ENCODE measurements around the gene RETREG1.
"Not testable (repeated sequence)": the region's sequence is repeated elsewhere in the genome, so short reads cannot be mapped to it uniquely, and the experiment has no call there.

The RETREG1 gene

GRCh38 chr5:16437977-16438376 is 178.8 kb downstream of the RETREG1 start:
- DNase-seq: no peak

GRCh38 chr5:16436065-16436682 is 180.6 kb downstream of the RETREG1 start:
- ATAC-seq (replicated peaks); H3K9me3 Mint-ChIP-seq; DNase-seq; H3K4me3 Mint-ChIP-seq; H3K4me1 Mint-ChIP-seq (ENCODE audit: low read depth in 2 of 2); H3K27ac Mint-ChIP-seq; H3K36me3 Mint-ChIP-seq (ENCODE audit: insufficient read depth): not testable (repeated sequence)
- peaks cover 6 to 15% of the 10 kb centered on the region in 2 donors for H3K27me3 Mint-ChIP-seq

More at GRCh38 chr5:16437977-16438376, 178.8 kb downstream of the RETREG1 start:
- Mint-ChIP-seq H3K9me3 (no peaks in the 10 kb centered on the region), H3K27ac (no peak overlapping the region), H3K4me1 (ENCODE audit: low read depth in 2 of 2) (peaks cover 0 to under 1% of the 10 kb centered on the region in 2 donors), H3K27me3 (peaks cover 2 to 10% of the 10 kb centered on the region in 2 donors), H3K4me3 (no peak overlapping the region), H3K36me3 (ENCODE audit: insufficient read depth) (no peaks in the 10 kb centered on the region)
- ATAC-seq (replicated peaks): no peak

- Mint-ChIP-seq H3K4me1 (ENCODE audit: low read depth in 2 of 2) (peaks cover 0 to 3% of the 10 kb centered on the region in 2 donors), H3K4me3 (no peak overlapping the region), H3K27ac (no peak overlapping the region), H3K9me3 (no peaks in the 10 kb centered on the region), H3K36me3 (ENCODE audit: insufficient read depth) (no peaks in the 10 kb centered on the region), H3K27me3 (peaks cover 6 to 35% of the 10 kb centered on the region in 2 donors)
- DNase-seq: no peak
- ATAC-seq (replicated peaks): no peak
Measured at GRCh38 chr5:16431490-16431889, 185.3 kb downstream of the RETREG1 start.

GRCh38 chr5:16430349-16431089 is 186.3 kb downstream of the RETREG1 start:
- peaks cover 0 to 3% of the 10 kb centered on the region in 2 donors for H3K4me1 Mint-ChIP-seq (ENCODE audit: low read depth in 2 of 2)
- peak overlapping the region in 1 of 2 donors; percentile 15 for H3K27ac Mint-ChIP-seq
- no peaks in the 10 kb centered on the region for H3K36me3 Mint-ChIP-seq (ENCODE audit: insufficient read depth)
- ATAC-seq (replicated peaks) (no peak), DNase-seq (no peak)
- no peaks in the 10 kb centered on the region for H3K9me3 Mint-ChIP-seq
- H3K27me3 Mint-ChIP-seq: peaks cover 6 to 32% of the 10 kb centered on the region in 2 donors
- no peak overlapping the region for H3K4me3 Mint-ChIP-seq

GRCh38 chr5:16428359-16428758 is 188.4 kb downstream of the RETREG1 start:
- ATAC-seq (replicated peaks) (no peak), DNase-seq (no peak)
- no peak overlapping the region for H3K27ac Mint-ChIP-seq
- no peaks in the 10 kb centered on the region for H3K9me3 Mint-ChIP-seq
- H3K4me3 Mint-ChIP-seq: no peak overlapping the region
- H3K27me3 Mint-ChIP-seq: peaks cover 10 to 33% of the 10 kb centered on the region in 2 donors
- no peaks in the 10 kb centered on the region for H3K36me3 Mint-ChIP-seq (ENCODE audit: insufficient read depth)
- peaks cover 0 to 3% of the 10 kb centered on the region in 2 donors for H3K4me1 Mint-ChIP-seq (ENCODE audit: low read depth in 2 of 2)

- Mint-ChIP-seq H3K9me3 (no peaks in the 10 kb centered on the region), H3K36me3 (ENCODE audit: insufficient read depth) (no peaks in the 10 kb centered on the region), H3K4me1 (ENCODE audit: low read depth in 2 of 2) (no peaks in the 10 kb centered on the region), H3K27ac (no peak overlapping the region), H3K4me3 (no peak overlapping the region), H3K27me3 (peaks cover 12 to 41% of the 10 kb centered on the region in 2 donors)
- DNase-seq (no peak), ATAC-seq (replicated peaks) (no peak)
Measured at GRCh38 chr5:16427587-16427986, 189.2 kb downstream of the RETREG1 start.

All from effector memory CD8-positive, alpha-beta T cell (primary cell).